ENCODE measurements around the gene BRAT1. TPM values are rescaled to one million over a fixed set of nuclear protein-coding genes. Genes with fewer than 3 reads are reported as not detected.

BRAT1 gene
- polyA plus RNA-seq, 1 donor from 2014 or later, result 39.4 TPM

DNA sequence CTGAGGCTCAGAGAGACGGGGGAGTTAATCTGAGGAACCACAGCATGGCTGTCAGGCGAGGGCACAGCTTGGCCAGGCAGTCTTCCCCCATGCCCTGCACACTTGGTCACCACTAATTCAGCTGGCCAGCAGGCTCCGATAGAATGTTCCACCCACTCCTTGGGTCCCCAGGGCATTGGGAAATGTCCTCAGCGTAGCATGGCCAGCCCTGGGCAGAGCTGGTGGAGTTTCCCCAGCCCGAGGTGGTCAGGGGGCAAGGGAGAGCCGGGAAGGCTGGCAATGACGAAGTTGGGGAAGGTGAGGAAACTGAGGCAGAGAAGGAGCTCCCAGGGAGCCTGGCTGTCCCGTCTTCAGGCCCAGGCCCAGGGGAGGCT is 67.1 kb downstream of the BRAT1 start:
- no peaks in the 10 kb centered on the region for H3K36me3 Mint-ChIP-seq
- H3K27ac Mint-ChIP-seq, result no peak overlapping the region
- no peaks in the 10 kb centered on the region for H3K9me3 Mint-ChIP-seq
- H3K4me1 Mint-ChIP-seq, result peaks cover 0 to 2% (median 1%) of the 10 kb centered on the region in 3 donors
- H3K4me3 Mint-ChIP-seq, result no peak overlapping the region
- H3K27me3 Mint-ChIP-seq, result peaks cover 5% of the 10 kb centered on the region

Other genes starting within 250 kb of the BRAT1 start
- gene SNX8, start 241.1 kb downstream of the BRAT1 start, polyA plus RNA-seq, result 61.3 TPM
- gene EIF3B, start 200.7 kb downstream of the BRAT1 start, polyA plus RNA-seq, result 84.4 TPM
- 24.9 TPM for gene CHST12, start 151.9 kb downstream of the BRAT1 start, polyA plus RNA-seq
- not detected for gene GRIFIN, start 79.1 kb downstream of the BRAT1 start, polyA plus RNA-seq
- gene LFNG, start 35.8 kb downstream of the BRAT1 start, polyA plus RNA-seq, result 1.7 TPM
- gene IQCE, start 3.5 kb upstream of the BRAT1 start, polyA plus RNA-seq, result 2.3 TPM
- gene TTYH3, start 76.5 kb upstream of the BRAT1 start, polyA plus RNA-seq, result 2.0 TPM
- 1.9 TPM for gene AMZ1, start 132.7 kb upstream of the BRAT1 start, polyA plus RNA-seq

All from IgD-negative memory B cell (primary cell).